ENCODE measurements around the gene OXER1.

OXER1 gene

GRCh38 chr2:42777883-42778805, 14.2 kb upstream of the OXER1 start:
- TF ChIP-seq, protein P1, sequence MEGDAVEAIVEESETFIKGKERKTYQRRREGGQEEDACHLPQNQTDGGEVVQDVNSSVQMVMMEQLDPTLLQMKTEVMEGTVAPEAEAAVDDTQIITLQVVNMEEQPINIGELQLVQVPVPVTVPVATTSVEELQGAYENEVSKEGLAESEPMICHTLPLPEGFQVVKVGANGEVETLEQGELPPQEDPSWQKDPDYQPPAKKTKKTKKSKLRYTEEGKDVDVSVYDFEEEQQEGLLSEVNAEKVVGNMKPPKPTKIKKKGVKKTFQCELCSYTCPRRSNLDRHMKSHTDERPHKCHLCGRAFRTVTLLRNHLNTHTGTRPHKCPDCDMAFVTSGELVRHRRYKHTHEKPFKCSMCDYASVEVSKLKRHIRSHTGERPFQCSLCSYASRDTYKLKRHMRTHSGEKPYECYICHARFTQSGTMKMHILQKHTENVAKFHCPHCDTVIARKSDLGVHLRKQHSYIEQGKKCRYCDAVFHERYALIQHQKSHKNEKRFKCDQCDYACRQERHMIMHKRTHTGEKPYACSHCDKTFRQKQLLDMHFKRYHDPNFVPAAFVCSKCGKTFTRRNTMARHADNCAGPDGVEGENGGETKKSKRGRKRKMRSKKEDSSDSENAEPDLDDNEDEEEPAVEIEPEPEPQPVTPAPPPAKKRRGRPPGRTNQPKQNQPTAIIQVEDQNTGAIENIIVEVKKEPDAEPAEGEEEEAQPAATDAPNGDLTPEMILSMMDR (conservative IDR thresholded peaks at IDR 0.05) = no peak

GRCh38 chr2:42775810-42776209, 11.9 kb upstream of the OXER1 start:
- H3K27ac ChIP-seq = 0 out of 2 replicates have a peak overlapping the region, but pooled peaks have one; percentile 3

More at GRCh38 chr2:42777883-42778805, 14.2 kb upstream of the OXER1 start:
- H3K27ac ChIP-seq = no peak overlapping the region

GRCh38 chr2:42775186-42775585, 11.3 kb upstream of the OXER1 start:
- no peak overlapping the region for H3K27ac ChIP-seq
- TF ChIP-seq, protein P1 (conservative IDR thresholded peaks at IDR 0.05) = no peak

More at GRCh38 chr2:42775810-42776209, 11.9 kb upstream of the OXER1 start:
- TF ChIP-seq, protein P1 (conservative IDR thresholded peaks at IDR 0.05) = no peak

DNA sequence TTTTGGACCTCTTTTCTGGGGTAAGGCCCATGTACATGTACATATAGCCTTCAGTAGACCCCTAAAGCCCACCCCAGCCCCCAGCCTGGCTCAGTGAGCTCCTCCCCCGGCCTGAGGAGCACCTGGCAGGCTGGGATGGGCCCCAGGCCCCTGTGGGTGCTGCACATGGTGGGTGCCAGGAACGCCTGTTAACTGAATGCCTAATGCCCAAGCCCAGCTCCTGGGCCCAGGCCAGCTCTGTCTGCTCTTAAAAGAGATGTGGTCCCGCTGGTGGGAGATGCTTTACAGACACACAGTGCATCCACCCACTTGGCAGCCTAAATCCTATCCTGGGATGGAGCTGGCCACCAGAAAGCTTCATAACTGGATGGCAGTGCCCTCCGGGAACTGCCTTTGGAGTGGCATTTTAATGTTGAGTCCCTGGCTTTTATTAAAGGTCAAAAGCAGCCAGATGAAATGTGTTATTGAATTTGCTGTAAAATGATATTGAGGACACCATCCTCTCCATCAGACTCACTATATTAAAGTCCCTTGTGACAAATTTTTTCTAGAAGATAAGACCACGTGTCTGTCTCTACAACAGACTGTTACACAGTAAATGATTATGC, 7.7 kb upstream of the OXER1 start:
- no peak overlapping the region for H3K27ac ChIP-seq
- TF ChIP-seq, protein P1 (conservative IDR thresholded peaks at IDR 0.05) = no peak

DNA sequence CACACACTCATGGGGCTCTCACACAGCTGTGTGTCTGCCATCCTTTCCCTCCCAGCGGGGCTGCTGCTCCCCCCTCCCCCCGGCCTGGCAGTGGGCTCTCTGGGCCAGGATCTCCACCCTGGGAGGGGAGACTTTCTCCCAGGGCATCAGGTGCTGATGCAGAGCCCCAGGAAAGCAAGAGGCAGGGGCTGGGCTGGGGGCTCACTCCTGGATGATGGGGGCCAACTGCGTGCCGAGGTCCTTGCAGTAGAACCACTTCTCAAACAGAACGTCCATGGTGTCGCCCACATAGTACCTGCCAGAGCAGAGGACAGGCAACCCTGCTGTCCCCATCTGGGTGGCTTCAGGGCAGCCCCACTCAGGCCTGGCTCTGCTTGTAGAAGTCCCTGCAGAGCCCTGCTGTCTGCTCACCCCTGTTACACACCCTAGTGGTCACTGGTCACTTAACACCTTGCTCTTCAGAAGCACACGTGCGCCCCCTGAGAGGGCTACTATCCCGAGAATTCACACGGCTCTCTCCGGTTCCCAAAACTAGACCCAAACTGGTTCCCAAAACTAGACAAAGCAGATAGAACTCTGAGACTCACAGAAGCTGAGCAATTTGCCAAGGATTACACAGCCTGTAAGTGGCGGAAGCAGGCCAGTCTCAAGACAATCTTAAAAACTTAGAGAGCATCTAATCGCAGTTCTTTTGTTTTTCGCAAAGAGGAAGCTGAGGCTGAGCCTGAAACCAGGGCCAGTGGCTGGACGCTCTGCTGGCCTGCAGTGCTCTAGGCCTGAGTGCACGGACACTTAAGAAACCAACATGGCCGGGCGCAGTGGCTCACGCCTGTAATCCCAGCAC, 6.6 kb upstream of the OXER1 start:
- no peak overlapping the region for H3K27ac ChIP-seq
- TF ChIP-seq, protein P1 (conservative IDR thresholded peaks at IDR 0.05) = peak; percentile 40

DNA sequence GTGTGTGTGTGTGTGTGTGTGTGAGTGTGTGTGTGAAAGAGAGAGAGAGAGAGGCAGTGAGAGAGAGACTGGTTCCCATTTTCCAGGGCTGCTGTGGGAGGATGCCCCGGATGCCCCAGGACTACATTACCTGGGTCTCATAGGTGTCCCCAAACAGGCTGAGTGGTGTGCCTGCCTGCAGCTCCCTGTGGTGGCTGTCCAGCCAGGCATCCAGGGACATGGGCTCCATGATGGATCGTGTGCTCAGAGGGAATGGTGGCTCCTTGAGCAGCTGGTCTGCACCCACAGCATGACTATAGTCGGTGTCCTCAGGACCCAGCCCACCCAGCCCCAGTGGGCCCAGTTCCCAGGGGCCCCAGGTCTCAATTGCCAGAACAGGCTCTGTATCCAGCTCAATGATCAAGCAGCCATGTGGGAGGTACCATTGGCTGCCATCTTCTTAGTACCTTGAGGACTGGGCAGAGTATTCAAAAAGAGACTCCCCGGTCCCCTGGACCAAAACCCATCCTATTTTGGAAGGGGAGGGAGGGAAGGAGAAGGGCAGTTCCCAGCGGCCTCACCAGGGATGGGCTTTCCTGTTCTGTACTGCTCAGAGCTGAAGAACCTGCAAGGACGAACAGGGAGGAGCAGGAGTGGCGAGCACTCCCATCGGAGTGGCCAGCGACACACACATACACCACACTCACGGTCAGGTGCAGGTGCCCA, 5.8 kb upstream of the OXER1 start:
- TF ChIP-seq, protein P1 (conservative IDR thresholded peaks at IDR 0.05) = no peak
- no peak overlapping the region for H3K27ac ChIP-seq
